Measurements from ENCODE around the gene CCDC141.

CCDC141 gene

DNA sequence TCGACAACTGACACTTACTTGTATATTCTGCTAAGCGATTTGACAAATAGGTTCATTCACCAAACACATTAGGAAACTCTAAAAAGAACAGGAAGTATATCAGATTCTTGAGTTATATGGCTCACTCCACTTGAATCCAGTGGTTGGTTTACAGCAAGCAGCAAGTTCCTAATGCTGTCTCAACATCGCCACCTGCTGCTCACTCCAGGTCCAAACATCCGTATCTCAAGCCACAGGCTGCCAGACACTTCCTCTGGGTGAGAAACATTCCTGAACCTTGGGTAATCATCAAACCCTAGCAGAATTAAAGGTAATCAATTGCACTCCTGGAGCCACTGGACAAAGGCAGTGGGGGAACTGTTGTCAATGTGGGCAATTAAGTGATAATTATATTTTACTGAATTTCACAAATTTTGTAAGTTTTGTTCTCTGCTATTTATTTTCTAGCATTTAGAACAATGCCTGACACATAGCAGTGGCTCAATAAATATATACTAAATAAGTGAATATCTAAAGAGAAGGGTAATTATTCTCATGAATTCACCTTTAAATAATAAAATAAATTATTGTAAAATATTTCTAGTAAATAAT, 135.6 kb downstream of the CCDC141 start:
- H3K9me3 Mint-ChIP-seq, result no peaks in the 10 kb centered on the region
- ATAC-seq (replicated peaks; ENCODE audit: extremely low read depth, poor library complexity, severe bottlenecking), result peak; percentile 43
- peak; percentile 20 to 32 for DNase-seq (ENCODE audit: low spot score in 2 of 2)
- no peak overlapping the region for H3K4me3 Mint-ChIP-seq
- H3K4me1 Mint-ChIP-seq, result no peaks in the 10 kb centered on the region
- H3K27me3 Mint-ChIP-seq, result no peaks in the 10 kb centered on the region
- H3K27ac Mint-ChIP-seq (ENCODE audit: low read depth), result no peak overlapping the region
- peaks cover 2% of the 10 kb centered on the region for H3K36me3 Mint-ChIP-seq (ENCODE audit: insufficient read depth)

GRCh38 chr2:178913049-178913441, 136.9 kb downstream of the CCDC141 start:
- no peak overlapping the region for H3K4me3 Mint-ChIP-seq
- no peak overlapping the region for H3K27ac Mint-ChIP-seq (ENCODE audit: low read depth)
- H3K36me3 Mint-ChIP-seq (ENCODE audit: insufficient read depth), result no peaks in the 10 kb centered on the region
- DNase-seq (ENCODE audit: low spot score in 2 of 2) (no peak), ATAC-seq (replicated peaks; ENCODE audit: extremely low read depth, poor library complexity, severe bottlenecking) (no peak)
- H3K4me1 Mint-ChIP-seq, result no peaks in the 10 kb centered on the region
- no peaks in the 10 kb centered on the region for H3K27me3 Mint-ChIP-seq
- no peaks in the 10 kb centered on the region for H3K9me3 Mint-ChIP-seq

DNA sequence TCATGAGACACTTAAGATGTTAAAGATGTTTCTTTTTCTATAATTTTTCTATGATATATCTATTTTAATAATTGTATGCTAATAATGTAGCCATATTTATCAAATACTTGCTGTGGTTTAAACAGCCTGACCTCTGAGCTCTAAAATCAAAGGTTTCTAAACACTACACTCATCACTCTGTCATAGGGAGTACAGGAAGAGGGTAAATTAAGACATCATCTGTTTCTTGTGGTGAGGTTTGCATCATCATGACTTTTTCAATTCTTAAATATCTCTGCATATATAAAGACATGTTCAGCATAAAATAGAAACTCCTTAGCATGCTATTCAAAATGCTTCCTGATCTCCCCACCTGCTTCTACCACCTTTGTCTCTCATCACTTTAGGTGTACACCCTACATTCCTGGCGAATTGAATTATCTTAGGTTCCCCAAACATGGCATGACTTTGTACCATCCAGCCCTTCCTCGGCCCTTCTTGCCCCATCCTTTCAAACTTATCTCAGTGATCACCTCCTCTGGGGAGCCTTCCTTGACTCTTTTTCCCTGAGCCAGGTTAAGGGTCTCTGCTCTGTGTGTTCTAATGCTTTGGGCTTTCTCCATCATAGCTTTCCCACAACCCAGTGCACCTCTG, 137.4 kb downstream of the CCDC141 start:
- ATAC-seq (replicated peaks; ENCODE audit: extremely low read depth, poor library complexity, severe bottlenecking) (no peak), DNase-seq (ENCODE audit: low spot score in 2 of 2) (no peak)
- Mint-ChIP-seq H3K36me3 (ENCODE audit: insufficient read depth) (no peaks in the 10 kb centered on the region), H3K27ac (ENCODE audit: low read depth) (no peak overlapping the region), H3K4me3 (no peak overlapping the region), H3K27me3 (no peaks in the 10 kb centered on the region), H3K9me3 (no peaks in the 10 kb centered on the region), H3K4me1 (no peaks in the 10 kb centered on the region)

GRCh38 chr2:178911039-178911438, 138.9 kb downstream of the CCDC141 start:
- DNase-seq (ENCODE audit: low spot score in 2 of 2), result no peak
- Mint-ChIP-seq H3K27me3 (no peaks in the 10 kb centered on the region), H3K4me1 (no peaks in the 10 kb centered on the region), H3K27ac (ENCODE audit: low read depth) (no peak overlapping the region), H3K4me3 (no peak overlapping the region), H3K9me3 (no peaks in the 10 kb centered on the region), H3K36me3 (ENCODE audit: insufficient read depth) (no peaks in the 10 kb centered on the region)
- no peak for ATAC-seq (replicated peaks; ENCODE audit: extremely low read depth, poor library complexity, severe bottlenecking)

DNA sequence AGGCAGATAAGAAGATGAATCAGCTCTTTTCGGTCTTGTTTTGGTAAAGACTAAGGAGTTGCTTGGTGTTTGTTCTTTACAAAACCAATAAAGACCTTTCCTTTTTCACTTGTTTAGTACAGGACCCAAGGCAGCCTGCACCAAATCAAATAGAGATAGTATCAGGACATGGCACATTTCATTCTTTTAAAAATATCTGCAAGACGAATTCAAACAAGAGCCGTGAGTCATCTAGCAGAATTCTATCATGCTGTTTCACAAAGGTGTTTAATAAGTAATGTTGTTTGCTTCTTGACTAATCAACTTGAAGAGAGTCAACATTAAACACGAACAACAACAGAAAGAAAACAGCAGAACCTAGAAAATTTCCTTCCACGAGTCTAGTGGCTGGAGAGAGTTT, 139.9 kb downstream of the CCDC141 start:
- no peaks in the 10 kb centered on the region for H3K36me3 Mint-ChIP-seq (ENCODE audit: insufficient read depth)
- H3K27me3 Mint-ChIP-seq, result no peaks in the 10 kb centered on the region
- no peaks in the 10 kb centered on the region for H3K4me1 Mint-ChIP-seq
- no peaks in the 10 kb centered on the region for H3K9me3 Mint-ChIP-seq
- no peak overlapping the region for H3K4me3 Mint-ChIP-seq
- no peak for DNase-seq (ENCODE audit: low spot score in 2 of 2)
- H3K27ac Mint-ChIP-seq (ENCODE audit: low read depth), result no peak overlapping the region
- no peak for ATAC-seq (replicated peaks; ENCODE audit: extremely low read depth, poor library complexity, severe bottlenecking)

GRCh38 chr2:178909507-178909906, 140.4 kb downstream of the CCDC141 start:
- no peak for DNase-seq (ENCODE audit: low spot score in 2 of 2)
- Mint-ChIP-seq H3K27ac (ENCODE audit: low read depth) (no peak overlapping the region), H3K4me3 (no peak overlapping the region), H3K4me1 (no peaks in the 10 kb centered on the region), H3K36me3 (ENCODE audit: insufficient read depth) (no peaks in the 10 kb centered on the region), H3K27me3 (no peaks in the 10 kb centered on the region), H3K9me3 (no peaks in the 10 kb centered on the region)
- no peak for ATAC-seq (replicated peaks; ENCODE audit: extremely low read depth, poor library complexity, severe bottlenecking)

DNA sequence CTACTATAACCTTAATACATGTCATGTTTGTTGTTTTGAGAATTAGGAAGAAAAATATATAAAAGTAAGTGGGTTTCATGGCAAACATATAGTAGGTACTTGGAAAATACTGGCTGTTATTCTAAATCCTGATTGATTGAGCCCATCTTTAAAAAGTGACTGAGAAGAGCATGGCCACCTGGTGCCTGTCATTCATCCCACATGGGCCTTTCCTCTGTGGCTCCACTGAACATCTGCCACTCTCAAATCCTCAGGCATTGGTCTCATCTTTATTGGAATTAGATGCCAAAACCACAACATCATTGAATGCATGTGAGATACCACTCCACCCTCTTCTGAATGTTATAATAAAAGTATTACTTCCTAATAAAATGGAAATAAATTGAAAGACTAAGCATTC, 141.1 kb downstream of the CCDC141 start:
- H3K4me1 Mint-ChIP-seq, result no peaks in the 10 kb centered on the region
- H3K27me3 Mint-ChIP-seq, result no peaks in the 10 kb centered on the region
- H3K9me3 Mint-ChIP-seq, result no peaks in the 10 kb centered on the region

DNA sequence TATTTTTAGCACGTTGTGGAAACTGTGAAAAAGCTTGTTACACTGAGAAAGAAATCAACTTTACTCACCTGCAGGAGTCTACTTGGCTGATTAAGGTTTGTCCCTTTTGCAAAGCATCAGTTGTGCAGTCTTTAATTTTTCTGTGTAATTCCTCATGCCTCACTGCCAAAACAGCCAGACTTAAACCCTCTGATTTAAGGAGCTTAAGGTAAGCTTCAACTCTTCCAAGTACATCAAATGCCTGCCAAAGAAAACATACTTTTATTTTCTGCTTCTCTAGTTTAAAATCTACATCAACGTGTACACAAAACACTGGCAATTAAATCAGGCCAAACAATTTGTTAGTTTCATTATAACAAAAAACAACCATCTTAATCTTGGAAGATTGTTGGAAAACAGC, 144.7 kb downstream of the CCDC141 start:
- Mint-ChIP-seq H3K27ac (ENCODE audit: low read depth) (no peak overlapping the region), H3K27me3 (no peaks in the 10 kb centered on the region), H3K36me3 (ENCODE audit: insufficient read depth) (no peaks in the 10 kb centered on the region), H3K4me3 (no peak overlapping the region), H3K4me1 (no peaks in the 10 kb centered on the region), H3K9me3 (no peaks in the 10 kb centered on the region)
- no peak for DNase-seq (ENCODE audit: low spot score in 2 of 2)
- no peak for ATAC-seq (replicated peaks; ENCODE audit: extremely low read depth, poor library complexity, severe bottlenecking)

More for the DNA sequence above, 141.1 kb downstream of the CCDC141 start:
- DNase-seq (ENCODE audit: low spot score in 2 of 2), result no peak
- no peak overlapping the region for H3K27ac Mint-ChIP-seq (ENCODE audit: low read depth)
- ATAC-seq (replicated peaks; ENCODE audit: extremely low read depth, poor library complexity, severe bottlenecking), result no peak
- H3K4me3 Mint-ChIP-seq, result no peak overlapping the region
- H3K36me3 Mint-ChIP-seq (ENCODE audit: insufficient read depth), result no peaks in the 10 kb centered on the region

DNA sequence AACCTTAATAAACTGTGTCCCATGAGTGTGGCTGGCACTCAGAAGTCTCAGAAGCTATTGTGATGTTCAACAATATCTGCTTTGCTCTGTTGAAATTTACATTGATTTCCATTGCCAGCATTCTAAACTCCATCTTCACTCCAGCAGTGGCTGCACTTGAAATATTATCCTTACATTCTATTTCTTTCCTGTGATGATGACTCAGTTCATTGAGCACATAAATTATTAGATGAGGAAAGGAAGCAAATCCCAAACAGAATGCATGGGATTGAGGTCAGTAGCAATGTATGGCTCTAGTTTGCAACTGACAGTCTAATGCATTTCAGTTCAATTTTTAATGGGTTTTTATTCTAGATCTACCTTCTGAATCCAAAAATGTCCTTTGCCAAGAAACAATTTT, 150.3 kb downstream of the CCDC141 start:
- Mint-ChIP-seq H3K9me3 (no peaks in the 10 kb centered on the region), H3K27ac (ENCODE audit: low read depth) (no peak overlapping the region), H3K4me3 (no peak overlapping the region), H3K4me1 (no peaks in the 10 kb centered on the region), H3K27me3 (no peaks in the 10 kb centered on the region), H3K36me3 (ENCODE audit: insufficient read depth) (no peaks in the 10 kb centered on the region)
- ATAC-seq (replicated peaks; ENCODE audit: extremely low read depth, poor library complexity, severe bottlenecking) (no peak), DNase-seq (ENCODE audit: low spot score in 2 of 2) (no peak)

DNA sequence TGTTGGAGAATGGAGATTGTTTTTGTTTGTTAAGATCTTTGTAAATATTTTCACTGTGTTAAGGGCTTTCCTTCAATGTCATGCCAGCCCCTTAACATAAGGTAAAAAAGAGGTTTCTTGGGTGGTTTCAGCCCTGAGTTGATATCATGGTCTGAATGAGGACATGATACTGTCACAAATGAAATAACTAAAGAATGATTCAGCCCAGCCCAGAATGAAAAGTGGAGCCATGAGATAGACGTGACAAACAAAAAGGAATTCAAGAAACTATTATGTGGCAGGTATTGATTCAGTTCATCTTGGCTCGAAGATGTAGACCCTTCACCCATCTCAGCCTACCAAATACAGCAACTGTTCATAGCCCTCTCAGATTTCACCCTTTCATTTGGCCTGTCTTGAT, 154.1 kb downstream of the CCDC141 start:
- no peaks in the 10 kb centered on the region for H3K36me3 Mint-ChIP-seq (ENCODE audit: insufficient read depth)
- H3K4me1 Mint-ChIP-seq, result no peaks in the 10 kb centered on the region
- no peak overlapping the region for H3K4me3 Mint-ChIP-seq
- no peaks in the 10 kb centered on the region for H3K9me3 Mint-ChIP-seq
- H3K27ac Mint-ChIP-seq (ENCODE audit: low read depth), result no peak overlapping the region
- DNase-seq (ENCODE audit: low spot score in 2 of 2) (no peak), ATAC-seq (replicated peaks; ENCODE audit: extremely low read depth, poor library complexity, severe bottlenecking) (no peak)
- H3K27me3 Mint-ChIP-seq, result no peaks in the 10 kb centered on the region

DNA sequence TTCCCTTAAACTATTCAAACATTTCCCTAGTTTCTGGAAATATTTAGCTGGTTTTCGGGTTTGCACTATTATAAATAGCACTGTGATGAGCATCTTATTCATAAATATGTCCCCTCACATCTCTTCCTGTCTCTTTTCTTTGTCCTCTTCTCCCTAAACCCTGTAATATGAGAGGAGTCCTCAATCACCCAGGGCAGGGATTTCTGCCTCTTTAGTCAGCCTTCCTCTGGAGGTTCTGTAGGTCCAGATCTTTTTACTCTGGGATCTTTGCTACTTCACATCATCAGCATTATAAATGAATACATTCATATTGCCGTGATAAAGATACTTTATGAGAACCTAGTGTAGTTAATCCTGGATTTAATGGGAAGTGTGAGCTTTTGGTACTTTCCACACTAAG, 154.8 kb downstream of the CCDC141 start:
- H3K27ac Mint-ChIP-seq (ENCODE audit: low read depth), result no peak overlapping the region
- DNase-seq (ENCODE audit: low spot score in 2 of 2) (no peak), ATAC-seq (replicated peaks; ENCODE audit: extremely low read depth, poor library complexity, severe bottlenecking) (no peak)
- H3K9me3 Mint-ChIP-seq, result no peaks in the 10 kb centered on the region
- H3K4me1 Mint-ChIP-seq, result no peaks in the 10 kb centered on the region
- H3K36me3 Mint-ChIP-seq (ENCODE audit: insufficient read depth), result no peaks in the 10 kb centered on the region
- no peaks in the 10 kb centered on the region for H3K27me3 Mint-ChIP-seq
- H3K4me3 Mint-ChIP-seq, result no peak overlapping the region

- DNase-seq (ENCODE audit: low spot score in 2 of 2), result no peak
- Mint-ChIP-seq H3K9me3 (no peaks in the 10 kb centered on the region), H3K27ac (ENCODE audit: low read depth) (no peak overlapping the region), H3K4me1 (no peaks in the 10 kb centered on the region), H3K27me3 (no peaks in the 10 kb centered on the region), H3K4me3 (no peak overlapping the region), H3K36me3 (ENCODE audit: insufficient read depth) (no peaks in the 10 kb centered on the region)
- no peak for ATAC-seq (replicated peaks; ENCODE audit: extremely low read depth, poor library complexity, severe bottlenecking)
Observed at GRCh38 chr2:178892751-178893625, 156.9 kb downstream of the CCDC141 start.

DNA sequence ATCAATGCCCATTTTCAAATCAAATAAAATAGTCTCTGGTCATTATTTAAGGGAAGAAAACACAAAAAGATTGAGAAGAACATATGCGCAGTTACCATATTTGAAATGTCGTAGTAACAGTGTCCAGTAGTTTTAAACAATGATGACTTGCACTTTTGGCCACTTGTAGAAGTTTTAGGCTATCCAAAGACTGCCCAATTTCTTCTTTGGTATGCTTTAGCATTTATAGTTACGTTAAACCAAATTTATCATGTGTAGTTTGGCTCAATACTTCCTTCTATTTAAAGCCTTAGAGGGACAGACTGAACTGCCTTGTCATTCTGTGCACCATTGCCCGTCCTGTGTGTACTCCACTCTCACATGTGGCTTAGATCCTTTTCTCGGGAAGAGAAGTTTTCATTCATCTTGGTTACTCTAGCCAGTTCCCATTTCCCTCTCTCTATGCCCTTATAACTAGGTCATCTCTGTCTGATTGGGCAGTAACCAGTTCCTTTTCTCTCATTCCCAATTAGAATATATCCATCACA, 157.9 kb downstream of the CCDC141 start:
- Mint-ChIP-seq H3K4me3 (no peak overlapping the region), H3K27me3 (no peaks in the 10 kb centered on the region), H3K4me1 (no peaks in the 10 kb centered on the region), H3K36me3 (ENCODE audit: insufficient read depth) (no peaks in the 10 kb centered on the region), H3K9me3 (no peaks in the 10 kb centered on the region), H3K27ac (ENCODE audit: low read depth) (no peak overlapping the region)
- ATAC-seq (replicated peaks; ENCODE audit: extremely low read depth, poor library complexity, severe bottlenecking) (no peak), DNase-seq (ENCODE audit: low spot score in 2 of 2) (no peak)
